Islet precursor cell (in vitro differentiated cells): Measurements from ENCODE around the gene FHIT.

Experiments used
- DNase-seq: peaks from one replicate; pipeline ENCODE4 v3.0.0-alpha.2; 2018

The FHIT gene

DNA sequence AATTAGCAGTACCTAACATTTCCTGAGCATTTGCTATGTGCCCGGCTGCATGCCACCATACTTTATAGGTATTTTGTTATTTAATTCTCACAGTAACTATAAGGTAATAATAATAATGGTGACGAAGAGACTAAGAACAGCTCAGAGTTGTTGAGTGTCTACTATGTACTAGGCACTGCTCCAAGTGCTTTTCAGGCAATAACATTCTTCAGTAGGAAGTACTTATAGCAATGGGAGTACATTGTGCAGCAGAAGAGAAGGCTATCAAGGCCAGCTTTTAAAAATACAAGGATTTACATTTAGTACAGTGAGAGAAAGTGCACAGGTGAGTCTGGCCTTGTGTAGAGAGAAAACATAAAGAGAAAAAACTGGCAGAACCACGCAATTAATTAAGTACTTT is 647.4 kb downstream of the FHIT start:
- DNase-seq, result no peak

DNA sequence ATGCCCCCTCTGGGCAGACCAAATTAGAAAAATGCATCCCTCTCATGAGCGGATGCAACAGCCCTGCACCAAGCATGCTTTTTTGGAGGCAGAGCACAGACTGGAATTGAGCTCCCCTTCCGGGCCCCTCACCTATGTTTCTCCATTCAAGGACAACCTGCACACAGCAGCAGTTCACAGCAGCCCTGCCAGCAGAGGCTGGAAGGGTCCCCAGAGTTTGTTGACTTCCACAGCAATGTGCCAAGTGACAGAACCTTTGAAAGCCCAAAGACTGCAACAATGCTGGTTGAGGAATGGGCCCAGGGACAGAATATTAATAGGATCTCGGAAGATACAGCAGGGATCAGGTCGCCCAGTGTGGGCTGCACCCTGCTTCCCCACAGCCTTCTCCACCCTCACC is 650.4 kb downstream of the FHIT start:
- DNase-seq, result no peak

DNA sequence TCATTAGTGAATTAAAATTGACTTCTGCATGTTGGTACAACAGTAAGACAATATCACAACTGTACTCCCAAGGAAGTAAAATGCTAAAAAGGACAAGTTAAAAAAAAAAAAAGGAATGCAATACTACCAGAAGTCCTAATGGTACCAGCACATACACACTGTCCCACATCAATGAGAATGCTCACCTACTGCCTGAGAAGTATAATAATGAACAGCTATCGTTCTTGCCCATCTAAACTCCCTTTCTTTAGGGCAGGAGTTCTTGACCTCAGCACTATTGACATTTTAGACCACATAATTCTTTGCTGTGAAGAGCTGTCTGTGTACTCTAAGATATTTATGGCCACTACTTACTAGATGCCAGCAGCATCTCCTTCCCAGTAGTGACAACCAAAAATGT is 651.7 kb downstream of the FHIT start:
- DNase-seq, result no peak

DNA sequence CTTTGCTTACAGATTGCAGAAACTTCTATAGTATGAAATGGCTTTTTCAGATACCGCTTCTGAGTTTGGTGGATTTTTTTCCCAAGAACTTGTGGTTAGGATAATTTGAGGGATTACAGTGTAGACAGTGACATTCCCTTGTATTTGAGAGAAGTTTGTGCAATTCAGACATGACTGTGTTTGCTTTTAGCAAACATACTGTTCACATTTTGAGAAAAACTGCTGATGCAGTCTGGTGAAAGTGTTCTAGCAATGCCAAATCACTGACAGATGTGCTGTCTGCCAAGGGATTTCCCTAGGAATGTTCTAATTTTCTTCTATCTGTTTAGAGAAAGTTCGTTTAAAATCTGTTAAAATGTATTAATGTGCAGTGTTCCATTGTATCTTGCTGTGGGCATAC is 652.6 kb downstream of the FHIT start:
- DNase-seq, result no peak

DNA sequence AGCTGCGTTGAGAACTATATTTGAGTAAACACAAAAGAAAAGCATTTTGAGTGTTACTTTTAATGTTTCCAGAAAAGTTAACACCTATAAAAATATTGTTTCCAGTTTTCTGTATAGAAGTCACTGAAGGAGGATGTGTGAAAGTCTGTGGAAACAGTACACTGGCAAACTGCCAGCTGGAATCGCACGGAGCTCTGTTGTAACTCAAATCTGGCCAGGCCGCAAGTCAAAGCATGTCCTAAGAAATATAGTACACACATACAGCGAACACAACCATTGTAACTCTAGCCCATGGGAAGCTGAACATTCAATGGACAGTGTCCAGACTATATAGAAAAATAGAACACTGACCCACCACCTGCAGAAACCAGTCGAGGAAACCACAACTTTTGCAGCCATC is 657.2 kb downstream of the FHIT start:
- no peak for DNase-seq

DNA sequence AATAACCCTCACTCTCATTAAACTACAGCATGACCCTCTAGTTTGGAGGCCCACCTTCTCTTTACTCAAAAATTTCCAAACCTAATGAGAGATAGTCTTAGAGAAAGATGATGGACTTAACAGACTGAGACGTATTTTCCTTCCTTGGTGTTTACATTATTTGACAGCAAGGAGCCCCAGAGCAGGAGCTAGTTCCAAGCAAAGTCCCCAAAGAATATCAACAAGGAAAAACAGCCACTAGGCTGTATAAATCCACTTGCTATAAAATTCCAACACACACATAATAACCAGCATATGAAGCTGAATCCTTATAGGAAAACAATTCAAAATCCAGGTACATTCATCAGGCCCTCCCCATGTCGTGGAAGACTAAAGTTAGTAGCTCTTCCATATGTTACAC is 660.0 kb downstream of the FHIT start:
- DNase-seq, result no peak

DNA sequence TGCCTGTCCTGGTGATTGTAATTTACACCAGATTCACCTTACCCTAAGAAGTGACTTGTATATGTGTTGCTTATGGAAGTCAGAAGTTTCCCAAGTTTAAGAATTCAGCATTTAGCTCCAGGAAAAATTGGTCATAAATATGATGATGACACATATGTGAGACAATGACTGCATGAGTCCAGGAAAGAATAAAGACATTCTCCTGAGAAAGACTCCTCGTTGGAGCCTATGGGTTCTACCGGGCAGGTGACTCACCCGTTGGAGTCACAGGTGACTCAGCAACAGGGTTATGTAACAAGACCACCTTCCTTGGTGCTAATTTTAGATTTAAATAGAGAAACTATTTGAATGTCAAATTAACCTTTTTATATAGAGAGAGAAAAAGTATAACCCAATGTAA is 662.4 kb downstream of the FHIT start:
- no peak for DNase-seq

DNA sequence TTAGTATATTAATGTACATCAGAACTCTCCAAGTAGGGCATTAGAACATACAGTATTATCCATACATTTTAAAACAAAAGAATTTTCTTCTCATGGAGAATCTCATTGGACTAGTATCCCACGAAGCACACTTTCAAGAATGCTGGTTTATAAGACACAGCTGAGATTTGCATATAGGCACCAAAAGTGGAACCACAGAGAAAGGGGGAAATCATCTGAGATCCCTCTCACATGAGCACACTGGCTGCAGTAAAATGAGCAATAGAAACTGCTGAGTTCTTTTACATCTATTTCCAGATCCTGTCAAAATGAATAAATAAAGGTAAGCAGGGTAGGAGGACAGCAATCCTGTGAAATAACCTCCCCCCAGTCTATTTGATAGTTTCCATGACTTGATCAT is 665.3 kb downstream of the FHIT start:
- DNase-seq, result no peak

DNA sequence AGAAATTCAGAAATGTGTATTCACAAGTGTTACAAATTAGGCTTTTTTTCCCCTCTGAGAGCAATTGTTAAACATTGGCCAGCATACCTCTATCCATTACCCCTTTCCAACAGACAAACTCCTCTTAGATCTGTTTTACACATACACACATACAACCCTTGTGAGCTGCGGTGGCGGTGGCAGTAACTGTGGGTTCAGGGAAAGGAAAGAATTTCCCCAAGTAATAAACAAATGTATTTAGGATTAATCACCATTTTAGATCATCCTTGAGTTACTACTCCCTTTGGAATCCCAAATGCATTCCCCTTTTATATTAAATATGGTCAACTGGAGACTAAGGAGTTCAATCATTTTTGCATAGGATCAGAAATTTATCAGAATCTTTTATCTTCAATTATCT is 667.0 kb downstream of the FHIT start:
- DNase-seq, result no peak

DNA sequence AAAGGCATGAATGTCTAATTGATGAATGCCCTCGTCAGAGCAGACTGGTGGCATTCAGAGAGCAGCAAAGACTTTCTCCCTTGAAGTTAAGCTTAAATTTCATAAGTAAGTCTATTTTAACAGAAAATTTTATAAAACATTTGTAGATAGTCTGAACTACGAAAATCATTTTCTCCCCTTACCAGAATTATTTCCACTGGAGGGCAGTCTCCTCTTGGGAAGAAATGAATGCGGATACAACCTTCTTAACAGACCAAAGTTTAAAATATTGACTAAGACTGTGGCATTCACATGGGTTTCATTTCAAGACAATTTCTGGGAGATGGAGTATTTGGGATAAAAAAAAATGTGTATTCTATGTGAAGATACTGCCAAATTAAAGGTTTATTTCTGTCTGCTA is 669.0 kb downstream of the FHIT start:
- DNase-seq, result no peak

DNA sequence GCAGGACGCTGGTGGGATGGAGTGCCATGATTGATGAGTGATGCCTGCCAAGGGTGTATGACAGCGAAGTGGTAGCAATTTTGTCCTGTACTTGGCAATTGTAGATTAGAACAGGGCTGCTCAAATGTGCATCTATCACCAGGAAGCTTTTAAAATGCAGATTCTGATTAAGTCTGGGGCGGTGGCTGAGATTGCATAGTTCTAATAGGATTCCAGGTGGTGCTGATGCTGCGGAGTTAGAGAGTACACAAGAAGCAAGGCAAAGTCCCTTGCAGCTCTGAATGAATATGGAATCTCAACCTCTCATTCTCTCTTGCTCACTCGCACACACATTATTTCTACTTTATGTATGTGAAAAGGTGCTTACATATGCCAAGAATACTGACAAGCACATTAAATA is 670.4 kb downstream of the FHIT start:
- no peak for DNase-seq

DNA sequence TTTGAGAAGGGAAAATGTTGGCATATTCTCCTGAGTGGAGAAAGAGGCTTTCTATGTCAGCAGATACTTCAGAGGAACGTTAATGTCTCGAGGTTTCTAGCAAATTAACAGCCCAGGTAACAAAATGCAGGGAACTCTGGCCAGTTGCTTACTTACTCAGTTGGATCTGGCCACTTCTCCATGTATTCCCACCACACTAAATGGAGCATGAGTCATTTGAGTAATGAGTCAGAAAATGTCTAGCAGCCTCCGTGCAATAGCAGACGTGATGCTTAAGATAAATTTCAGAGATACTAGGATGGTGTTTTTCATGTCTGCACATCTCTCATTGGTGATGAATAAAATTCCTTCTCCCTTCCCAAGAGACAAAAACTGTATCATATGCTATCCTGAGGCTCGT is 671.5 kb downstream of the FHIT start:
- DNase-seq, result peak; percentile 87

DNA sequence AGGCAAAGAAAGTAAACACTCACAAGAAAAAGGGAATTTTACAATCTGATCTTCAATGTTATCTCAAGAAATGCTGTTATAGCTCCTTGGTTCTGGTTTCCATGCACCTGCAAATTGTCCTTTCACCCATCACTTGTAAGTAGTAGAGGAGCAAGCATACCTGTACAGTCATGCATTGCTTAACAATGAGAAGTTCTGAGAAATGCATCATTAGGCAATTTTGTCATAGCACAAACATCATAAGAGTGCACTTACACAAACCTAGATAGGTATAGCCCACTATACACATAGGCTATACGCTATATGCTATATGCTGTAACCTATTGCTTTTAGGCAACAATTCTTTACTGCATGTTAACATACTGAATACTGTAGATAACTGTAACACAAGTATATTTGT is 672.3 kb downstream of the FHIT start:
- no peak for DNase-seq

DNA sequence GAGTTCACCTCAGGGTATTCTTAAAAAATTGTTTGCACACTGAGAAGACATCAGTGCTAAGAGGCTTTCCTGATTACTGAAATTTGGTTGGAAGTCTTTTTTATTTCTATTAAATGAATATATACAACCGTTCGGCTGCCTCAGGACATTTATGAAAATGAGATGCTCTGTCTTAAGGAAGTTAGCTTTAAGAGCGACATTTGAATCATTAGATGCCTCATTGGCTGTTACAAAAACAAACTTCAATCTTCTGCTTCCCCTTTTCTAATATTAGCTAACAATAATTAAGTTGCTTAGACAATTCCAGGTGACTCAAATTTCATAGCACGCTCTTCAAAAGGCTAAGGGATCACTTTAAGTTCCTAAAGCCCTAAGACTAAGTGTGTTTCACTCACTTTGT is 673.7 kb downstream of the FHIT start:
- DNase-seq, result no peak

DNA sequence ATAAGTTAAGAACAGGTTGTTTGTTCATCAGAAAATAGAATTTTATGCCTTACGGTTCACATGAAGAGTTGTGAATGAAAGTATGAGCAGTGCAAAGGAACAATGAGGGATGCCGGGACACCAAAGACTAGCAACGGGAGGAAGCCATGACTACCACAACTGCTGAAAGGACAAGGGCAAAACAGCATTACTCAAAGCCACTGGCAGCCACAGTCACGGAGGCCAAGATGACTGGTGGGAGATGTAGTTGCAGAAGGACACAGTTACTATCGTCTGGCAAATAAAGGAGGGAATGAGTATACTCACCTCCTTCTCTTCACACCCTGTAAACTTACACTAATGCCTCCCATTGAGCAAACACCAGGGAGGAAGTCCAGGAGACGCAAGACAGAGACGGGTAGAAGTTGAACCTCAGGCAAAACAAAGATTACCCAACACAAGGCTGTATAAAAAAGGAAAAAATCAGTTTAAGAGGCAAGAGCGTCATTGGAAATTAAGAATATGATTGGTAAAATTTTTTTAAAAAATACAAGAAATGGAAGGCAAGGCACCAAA is 675.5 kb downstream of the FHIT start:
- DNase-seq, result no peak

DNA sequence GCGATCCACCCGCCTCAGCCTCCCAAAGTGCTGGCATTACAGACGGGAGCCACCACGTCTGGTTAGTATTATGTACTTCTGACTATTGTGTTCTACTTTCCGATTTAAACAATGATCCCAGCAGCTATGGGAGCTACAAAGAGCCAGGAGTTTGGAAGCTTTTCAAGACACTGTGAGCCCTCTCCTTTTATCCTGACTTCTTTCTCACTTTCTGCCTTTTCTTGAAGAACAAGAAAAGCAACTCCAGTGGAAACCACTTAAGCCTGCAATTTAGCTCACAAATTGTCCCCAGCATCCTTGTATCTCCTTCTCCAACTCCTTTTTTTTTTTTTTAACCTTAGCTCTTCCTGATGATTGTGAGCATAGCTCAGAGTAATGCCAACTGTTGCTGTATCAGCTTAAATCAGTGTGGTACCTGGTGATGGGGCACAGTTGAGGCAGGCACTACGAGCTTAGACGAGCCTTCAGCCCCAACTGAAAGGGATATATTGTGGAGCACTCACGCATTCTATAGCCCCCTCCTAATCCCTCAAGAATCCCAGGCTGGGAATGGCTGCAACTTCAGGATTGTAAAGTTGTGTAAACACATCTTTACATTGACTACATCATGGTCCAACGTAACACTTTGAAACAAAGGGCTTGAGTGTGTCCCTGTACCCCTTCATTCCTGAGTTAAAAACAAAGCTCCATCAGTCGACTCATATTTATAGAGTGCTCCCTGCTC is 677.0 kb downstream of the FHIT start:
- DNase-seq, result peak; percentile 60

DNA sequence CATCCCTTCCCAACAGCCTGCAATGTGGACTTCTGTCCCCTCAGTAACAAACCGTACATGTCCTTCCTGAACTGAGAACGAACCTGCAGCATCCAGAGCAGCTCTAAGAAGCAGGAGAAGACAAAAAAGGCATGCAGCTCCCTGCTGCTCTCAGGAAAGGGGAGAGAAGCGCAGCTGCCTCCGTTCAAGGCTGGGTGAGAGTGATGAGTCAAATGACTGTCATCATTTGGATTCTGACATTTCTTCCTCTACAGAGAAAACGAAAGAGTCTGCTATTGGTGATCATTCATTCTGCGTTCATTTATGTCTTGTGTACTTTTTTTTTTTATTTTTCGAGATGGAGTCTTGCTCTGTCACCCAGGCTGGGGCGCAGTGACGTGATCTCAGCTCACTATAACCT is 677.8 kb downstream of the FHIT start:
- peak; percentile 62 for DNase-seq

DNA sequence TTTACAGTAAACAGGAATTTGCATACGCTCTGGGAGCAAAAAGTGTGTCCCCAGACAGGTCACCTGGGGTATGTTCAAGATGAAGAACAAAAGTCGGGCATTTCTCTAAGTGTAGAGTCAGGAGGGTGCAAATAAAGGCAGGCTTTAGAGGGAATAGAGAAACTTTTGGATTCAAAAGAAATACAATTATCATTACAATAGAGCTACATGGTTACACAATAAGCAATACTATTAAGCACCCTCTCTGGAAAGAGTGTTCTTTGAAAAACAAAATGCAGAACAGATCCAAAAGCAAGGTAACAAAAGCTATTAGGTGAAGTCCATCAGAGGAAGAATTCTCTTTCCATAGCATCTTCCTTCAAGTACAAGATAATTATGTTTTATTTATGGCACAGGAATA is 679.7 kb downstream of the FHIT start:
- DNase-seq, result no peak

DNA sequence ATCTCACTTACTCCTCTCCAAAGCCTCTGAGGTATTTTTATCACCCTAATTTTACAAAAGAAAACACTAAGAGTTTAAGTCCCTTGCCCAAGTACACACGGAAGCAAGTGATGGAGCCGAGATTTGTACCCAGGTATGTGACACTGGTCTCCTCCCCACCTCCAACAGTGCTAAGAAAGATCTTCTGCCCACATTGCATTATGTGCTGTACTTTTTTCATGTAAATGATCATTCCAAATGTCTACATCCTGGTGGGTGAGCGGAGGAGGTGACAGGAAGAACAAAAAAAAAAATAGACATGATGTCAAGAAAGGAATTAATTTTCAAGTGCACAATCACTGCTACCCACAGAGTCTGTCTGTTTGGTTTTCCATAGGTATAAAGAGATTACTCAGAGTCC is 694.1 kb downstream of the FHIT start:
- no peak for DNase-seq

DNA sequence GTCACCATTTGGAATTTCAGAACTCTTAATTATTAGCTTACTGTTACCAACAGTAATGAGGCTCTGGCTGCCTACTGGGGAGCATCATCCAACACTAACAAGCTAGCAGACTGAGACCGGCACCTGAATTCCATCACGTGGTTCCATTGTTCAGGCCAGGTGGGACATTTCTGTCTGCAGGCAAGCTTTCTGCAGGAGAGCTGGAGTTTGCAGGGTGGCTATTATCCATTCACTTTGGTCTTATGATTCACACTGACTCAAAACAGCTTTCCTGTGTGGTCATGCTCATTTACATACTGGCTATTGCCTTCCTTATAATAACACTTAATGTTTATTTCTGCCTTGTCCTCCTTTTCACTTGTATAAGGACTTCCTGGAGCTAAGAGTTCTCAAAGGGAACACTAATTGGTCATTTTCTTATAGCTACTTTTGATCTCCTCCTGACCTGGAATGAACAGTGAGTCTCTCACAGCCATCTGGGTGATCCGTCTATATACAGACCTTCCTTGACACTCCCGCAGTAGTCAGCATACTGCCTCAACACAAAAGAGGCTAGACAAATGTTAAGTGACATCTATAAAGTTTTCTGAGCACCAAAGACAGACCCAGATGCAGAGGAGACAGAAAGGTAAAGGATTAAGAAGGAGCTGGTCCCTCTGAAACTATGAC is 695.4 kb downstream of the FHIT start:
- DNase-seq, result peak; percentile 90

DNA sequence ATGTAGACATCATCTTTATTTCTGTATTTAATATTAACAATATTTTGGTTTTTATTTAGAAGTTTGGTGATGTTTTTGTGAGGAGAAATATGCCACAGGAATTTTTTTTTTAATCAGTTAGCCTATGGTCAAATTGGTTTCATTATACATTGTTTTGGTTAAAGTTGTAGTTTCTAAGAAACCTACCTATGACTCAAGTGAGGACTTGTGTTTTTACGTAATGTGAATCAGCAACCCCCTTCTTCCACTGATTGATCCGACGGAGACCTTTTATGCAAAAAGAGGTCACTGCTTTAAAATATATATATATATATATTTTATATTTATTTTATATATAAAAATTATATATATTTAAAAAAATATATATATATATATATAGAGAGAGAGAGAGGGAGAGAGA is 698.1 kb downstream of the FHIT start:
- no peak for DNase-seq

DNA sequence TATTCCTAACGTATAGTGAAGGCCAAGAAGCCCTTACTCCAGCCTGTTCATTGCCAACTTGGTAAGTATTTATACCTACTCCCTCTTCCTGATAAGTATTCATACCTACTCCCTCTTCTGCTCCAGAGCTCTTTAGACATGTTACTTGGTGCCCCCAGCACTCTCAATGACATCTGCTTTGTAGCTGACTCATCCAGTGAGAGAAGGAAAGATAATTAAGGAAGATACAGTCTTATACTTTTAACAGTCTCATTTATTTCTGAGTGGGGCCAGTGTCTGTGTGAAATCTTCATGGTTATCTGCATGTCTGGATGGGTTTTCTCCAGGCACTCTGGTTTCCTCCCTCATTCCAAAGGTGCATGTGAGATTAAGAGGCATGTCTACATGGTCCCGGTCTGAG is 698.7 kb downstream of the FHIT start:
- peak; percentile 74 for DNase-seq

DNA sequence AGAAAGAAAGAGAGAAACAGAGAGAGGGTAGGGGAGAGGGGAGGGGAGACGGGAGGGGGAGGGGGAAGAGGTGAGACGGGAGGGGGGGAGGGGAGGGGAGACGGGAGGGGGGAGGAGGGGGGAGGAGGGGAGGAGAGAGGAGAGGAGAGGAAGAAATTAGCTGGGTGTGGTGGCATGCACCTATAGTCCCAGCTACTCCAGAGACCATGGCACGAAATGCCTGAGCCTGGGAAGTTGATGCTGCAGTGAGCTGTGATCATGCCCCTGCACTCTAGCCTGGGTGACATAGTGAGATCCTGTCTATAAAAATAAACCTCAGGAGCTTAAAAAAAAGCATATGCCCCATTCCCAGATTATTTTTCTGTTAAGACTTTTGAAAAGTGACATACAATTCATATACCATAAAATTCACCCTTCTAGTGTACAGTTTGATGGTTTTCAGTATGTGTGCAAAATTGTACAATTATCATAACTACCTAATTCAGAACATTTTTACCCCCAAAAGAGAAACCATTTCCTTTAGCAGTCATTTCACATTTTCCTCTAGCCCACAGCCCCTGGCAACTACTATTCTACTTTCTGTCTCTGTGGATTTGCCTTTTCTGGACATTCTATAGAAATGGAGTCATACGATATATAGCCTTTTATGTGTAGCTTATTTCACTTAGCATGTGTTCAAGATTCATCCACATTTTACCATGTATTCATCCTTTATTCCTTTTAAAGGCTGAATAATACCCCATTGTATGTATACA is 699.6 kb downstream of the FHIT start:
- DNase-seq, result no peak

DNA sequence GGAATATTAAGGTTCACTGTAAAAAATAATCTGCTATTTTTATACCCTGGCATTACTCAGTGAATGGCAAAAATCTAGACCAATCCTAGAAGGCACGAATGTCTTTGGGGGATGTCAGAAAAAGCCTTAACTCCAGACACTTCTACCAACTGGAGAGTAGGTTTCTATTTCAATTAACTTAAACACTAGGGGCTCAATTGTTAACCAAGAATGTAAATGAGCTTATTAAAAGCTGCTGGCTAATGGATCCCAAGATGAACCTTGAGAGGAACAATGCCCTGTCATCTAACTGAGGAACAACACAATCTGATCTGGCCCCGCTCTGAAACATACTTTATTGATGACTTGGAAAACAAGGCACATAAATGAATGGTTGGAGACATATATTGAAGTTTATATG is 701.4 kb downstream of the FHIT start:
- no peak for DNase-seq
